Measurements from ENCODE around the gene EXT2. TPM values are rescaled to one million over a fixed set of nuclear protein-coding genes. Genes with fewer than 3 reads are reported as not detected.

Gene EXT2
- polyA plus RNA-seq, 1 experiment = 171 TPM

- Histone ChIP-seq H3K36me3 (ENCODE audit: control insufficient read depth, insufficient read depth, low read length) (no peaks in the 10 kb centered on the region; the same call in 1 of the 2 replicates), H3K4me3 (ENCODE audit: low read depth, low read length) (no peak overlapping the region), H3K27me3 (ENCODE audit: control insufficient read depth, insufficient read depth, low read length) (no peaks in the 10 kb centered on the region)
- POLR2A ChIA-PET = no interaction called here
- CTCF ChIA-PET = interaction anchor here (1.1 to 1.6 kb wide), 2 partner anchors 8 to 33 kb away, joined by 3 to 4 read pairs; no protein-coding TSS in a partner anchor
- no peak for DNase-seq (ENCODE audit: low read depth)
- no peak for TF ChIP-seq CTCF (IDR thresholded peaks at IDR 0.05; ENCODE audit: insufficient read depth, low read depth, low read length)
Measured at GRCh38 chr11:44252999-44253602, 157.6 kb downstream of the EXT2 start.

- ChIA-PET POLR2A (no interaction called here), CTCF (no interaction called here)
- Histone ChIP-seq H3K27me3 (ENCODE audit: control insufficient read depth, insufficient read depth, low read length) (no peaks in the 10 kb centered on the region), H3K4me3 (ENCODE audit: low read depth, low read length) (no peak overlapping the region), H3K36me3 (ENCODE audit: control insufficient read depth, insufficient read depth, low read length) (no peaks in the 10 kb centered on the region)
- DNase-seq (ENCODE audit: low read depth) = no peak
- no peak for TF ChIP-seq CTCF (IDR thresholded peaks at IDR 0.05; ENCODE audit: insufficient read depth, low read depth, low read length)
Measured at GRCh38 chr11:44255406-44256071, 160.1 kb downstream of the EXT2 start.

GRCh38 chr11:44256673-44257291, 161.3 kb downstream of the EXT2 start:
- TF ChIP-seq CTCF (IDR thresholded peaks at IDR 0.05; ENCODE audit: insufficient read depth, low read depth, low read length) = no peak
- H3K36me3 ChIP-seq (ENCODE audit: control insufficient read depth, insufficient read depth, low read length) = no peaks in the 10 kb centered on the region
- ChIA-PET CTCF (interaction anchor here (1.1 to 3.2 kb wide), 3 partner anchors 29 to 140 kb away, joined by 3 to 37 read pairs (median 6); no protein-coding TSS in a partner anchor), POLR2A (no interaction called here)
- H3K4me3 ChIP-seq (ENCODE audit: low read depth, low read length) = no peak overlapping the region
- DNase-seq (ENCODE audit: low read depth) = no peak
- no peaks in the 10 kb centered on the region for H3K27me3 ChIP-seq (ENCODE audit: control insufficient read depth, insufficient read depth, low read length)

GRCh38 chr11:44257338-44258189, 162.1 kb downstream of the EXT2 start:
- H3K27me3 ChIP-seq (ENCODE audit: control insufficient read depth, insufficient read depth, low read length) = no peaks in the 10 kb centered on the region
- no peaks in the 10 kb centered on the region for H3K36me3 ChIP-seq (ENCODE audit: control insufficient read depth, insufficient read depth, low read length)
- H3K4me3 ChIP-seq (ENCODE audit: low read depth, low read length) = no peak overlapping the region
- DNase-seq (ENCODE audit: low read depth) = no peak
- CTCF ChIA-PET = interaction anchor here (1.0 to 3.2 kb wide), 14 partner anchors 8 to 147 kb away, joined by 3 to 37 read pairs (median 5); no protein-coding TSS in a partner anchor
- TF ChIP-seq CTCF (IDR thresholded peaks at IDR 0.05; ENCODE audit: insufficient read depth, low read depth, low read length) = no peak
- POLR2A ChIA-PET = interaction anchor here (0.6 kb wide), 1 partner anchor 101 kb away, joined by 4 read pairs; no protein-coding TSS in a partner anchor

Data from BJ (cell line).